ENCODE measurements around the gene SCAMP3. TPM values are rescaled to one million over a fixed set of nuclear protein-coding genes. Genes with fewer than 3 reads are reported as not detected.

SCAMP3 gene
- total RNA-seq, 1 donor from 2014 or later = 54.9 TPM

DNA sequence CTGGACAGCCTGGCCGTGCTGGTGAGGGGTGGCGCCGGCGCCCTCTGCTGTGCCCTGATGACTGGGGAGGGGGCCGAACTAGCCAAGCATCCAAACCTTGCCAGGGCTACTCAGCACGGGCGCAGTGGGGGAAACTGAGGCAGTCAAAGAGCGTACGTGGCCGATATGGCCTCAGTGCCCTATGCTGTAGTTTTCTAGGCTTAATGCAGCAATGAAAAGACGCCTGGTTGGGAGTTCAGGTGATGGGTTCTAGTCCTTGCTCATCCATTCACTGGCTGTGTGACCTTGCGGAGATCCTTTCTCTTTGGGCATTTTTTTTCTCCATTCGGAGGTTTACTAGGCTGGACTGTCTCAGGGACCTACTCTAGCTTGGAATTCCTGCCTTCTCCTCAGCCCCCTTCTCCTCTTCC, 52.8 kb downstream of the SCAMP3 start:
- Mint-ChIP-seq H3K36me3 (ENCODE audit: low read depth, unreplicated experiment) (peaks cover 9% of the 10 kb centered on the region), H3K27ac (ENCODE audit: unreplicated experiment) (peak overlapping the region; percentile 99), H3K4me3 (ENCODE audit: unreplicated experiment) (peak overlapping the region; percentile 96), H3K27me3 (ENCODE audit: unreplicated experiment) (peaks cover 21% of the 10 kb centered on the region), H3K9me3 (ENCODE audit: unreplicated experiment) (no peaks in the 10 kb centered on the region), H3K4me1 (ENCODE audit: unreplicated experiment) (peaks cover 31% of the 10 kb centered on the region)
- TF ChIP-seq, protein P1, sequence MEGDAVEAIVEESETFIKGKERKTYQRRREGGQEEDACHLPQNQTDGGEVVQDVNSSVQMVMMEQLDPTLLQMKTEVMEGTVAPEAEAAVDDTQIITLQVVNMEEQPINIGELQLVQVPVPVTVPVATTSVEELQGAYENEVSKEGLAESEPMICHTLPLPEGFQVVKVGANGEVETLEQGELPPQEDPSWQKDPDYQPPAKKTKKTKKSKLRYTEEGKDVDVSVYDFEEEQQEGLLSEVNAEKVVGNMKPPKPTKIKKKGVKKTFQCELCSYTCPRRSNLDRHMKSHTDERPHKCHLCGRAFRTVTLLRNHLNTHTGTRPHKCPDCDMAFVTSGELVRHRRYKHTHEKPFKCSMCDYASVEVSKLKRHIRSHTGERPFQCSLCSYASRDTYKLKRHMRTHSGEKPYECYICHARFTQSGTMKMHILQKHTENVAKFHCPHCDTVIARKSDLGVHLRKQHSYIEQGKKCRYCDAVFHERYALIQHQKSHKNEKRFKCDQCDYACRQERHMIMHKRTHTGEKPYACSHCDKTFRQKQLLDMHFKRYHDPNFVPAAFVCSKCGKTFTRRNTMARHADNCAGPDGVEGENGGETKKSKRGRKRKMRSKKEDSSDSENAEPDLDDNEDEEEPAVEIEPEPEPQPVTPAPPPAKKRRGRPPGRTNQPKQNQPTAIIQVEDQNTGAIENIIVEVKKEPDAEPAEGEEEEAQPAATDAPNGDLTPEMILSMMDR (IDR thresholded peaks at IDR 0.05; ENCODE audit: unreplicated experiment) = no peak
- DNase-seq (ENCODE audit: low spot score) = no peak

DNA sequence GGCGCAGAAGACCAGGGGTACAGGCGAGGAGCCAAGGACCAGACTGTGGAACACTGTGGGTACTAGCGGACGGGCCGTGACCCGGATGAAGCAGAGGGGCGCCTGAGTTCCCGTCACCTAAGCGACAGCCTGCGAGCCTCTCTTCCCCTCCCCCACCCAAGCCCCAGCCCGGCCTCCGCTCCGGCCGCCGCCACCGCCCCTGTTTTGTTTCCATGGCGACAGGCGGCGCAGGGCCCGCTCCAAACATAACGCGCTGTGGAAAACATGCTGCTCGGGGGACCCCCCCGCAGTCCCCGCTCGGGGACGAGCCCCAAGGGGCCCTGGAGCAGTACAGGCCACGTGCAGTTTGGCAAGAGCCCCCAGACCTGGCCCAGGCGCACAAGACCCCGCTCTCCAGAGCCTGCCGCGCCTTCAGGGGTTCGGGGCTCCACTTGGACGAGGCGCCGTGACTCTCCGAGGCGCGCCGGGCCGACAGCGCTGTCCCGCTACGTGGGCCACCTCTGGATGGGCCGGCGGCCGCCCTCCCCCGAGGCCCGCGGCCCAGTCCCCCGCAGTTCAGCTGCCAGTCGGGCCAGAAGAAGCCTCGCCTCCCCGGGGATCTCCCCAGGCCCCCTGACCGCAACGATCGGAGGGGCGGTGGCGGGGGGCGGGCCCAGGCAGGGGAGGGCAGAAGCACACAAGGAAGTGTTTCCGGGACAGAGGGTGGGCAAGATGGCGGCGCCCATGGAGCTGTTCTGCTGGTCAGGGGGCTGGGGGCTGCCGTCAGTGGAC, 53.4 kb downstream of the SCAMP3 start, which contains the start of gene MTX1:
MTX1 (plus strand) TSS at position 155 of the 771 bp plus-strand sequence; CDS start at position 265, 110 bp downstream.
- DNase-seq (ENCODE audit: low spot score) = peak; percentile 91
- peaks cover 21% of the 10 kb centered on the region for H3K27me3 Mint-ChIP-seq (ENCODE audit: unreplicated experiment)
- H3K9me3 Mint-ChIP-seq (ENCODE audit: unreplicated experiment) = no peaks in the 10 kb centered on the region
- TF ChIP-seq, protein P1 (IDR thresholded peaks at IDR 0.05; ENCODE audit: unreplicated experiment) = no peak
- peak within 1 kb of the TSS; percentile 96 for H3K4me3 Mint-ChIP-seq (ENCODE audit: unreplicated experiment)
- peaks cover 31% of the 10 kb centered on the region for H3K4me1 Mint-ChIP-seq (ENCODE audit: unreplicated experiment)
- H3K36me3 Mint-ChIP-seq (ENCODE audit: low read depth, unreplicated experiment) = peaks cover 9% of the 10 kb centered on the region
- peak within 1 kb of the TSS; percentile 99 for H3K27ac Mint-ChIP-seq (ENCODE audit: unreplicated experiment)

DNA sequence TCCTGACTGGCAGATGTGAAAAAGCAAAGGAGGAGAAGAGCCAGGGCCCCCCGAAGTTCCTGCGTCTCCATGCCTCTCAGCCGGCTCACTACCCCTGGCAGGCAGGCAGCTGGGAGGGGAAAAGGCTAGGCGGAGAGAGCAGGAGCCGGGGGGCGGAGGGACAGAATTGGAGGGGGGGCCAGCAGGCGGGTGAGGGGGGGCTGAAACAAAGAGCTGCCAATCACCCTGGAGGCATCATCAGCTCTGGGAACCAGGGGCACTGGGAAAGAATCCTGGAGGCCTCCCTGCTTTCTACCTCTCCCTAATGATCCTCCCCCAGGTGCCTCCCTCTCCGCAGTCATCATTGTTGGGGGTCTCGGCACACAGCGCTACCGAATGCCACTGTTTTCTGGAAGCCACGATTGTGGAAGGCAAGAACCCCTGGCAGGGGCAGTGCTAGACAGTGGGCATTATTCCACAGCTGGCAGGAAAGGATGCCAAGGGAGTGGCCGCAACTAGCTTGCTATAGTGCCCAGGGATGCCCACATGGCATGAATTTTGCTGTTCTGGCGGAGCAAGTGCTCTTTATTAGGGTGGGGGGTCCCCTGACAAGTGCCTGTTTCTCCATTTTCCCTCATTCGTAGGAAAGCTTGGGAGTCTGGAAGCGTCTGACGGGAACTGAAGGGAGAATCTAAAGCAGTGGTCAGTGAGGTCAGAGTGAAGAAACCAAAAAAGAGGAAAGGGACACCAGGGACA, 54.2 kb downstream of the SCAMP3 start, which contains the start of gene THBS3:
THBS3 (minus strand) TSS at position 92 of the 735 bp plus-strand sequence; CDS start at position 71, 21 bp downstream.
- Mint-ChIP-seq H3K4me3 (ENCODE audit: unreplicated experiment) (peak within 1 kb of the TSS; percentile 95), H3K27me3 (ENCODE audit: unreplicated experiment) (peaks cover 21% of the 10 kb centered on the region), H3K27ac (ENCODE audit: unreplicated experiment) (peak within 1 kb of the TSS; percentile 99), H3K9me3 (ENCODE audit: unreplicated experiment) (no peaks in the 10 kb centered on the region), H3K36me3 (ENCODE audit: low read depth, unreplicated experiment) (peaks cover 13% of the 10 kb centered on the region), H3K4me1 (ENCODE audit: unreplicated experiment) (peaks cover 31% of the 10 kb centered on the region)
- DNase-seq (ENCODE audit: low spot score) = no peak
- TF ChIP-seq, protein P1 (IDR thresholded peaks at IDR 0.05; ENCODE audit: unreplicated experiment) = no peak

DNA sequence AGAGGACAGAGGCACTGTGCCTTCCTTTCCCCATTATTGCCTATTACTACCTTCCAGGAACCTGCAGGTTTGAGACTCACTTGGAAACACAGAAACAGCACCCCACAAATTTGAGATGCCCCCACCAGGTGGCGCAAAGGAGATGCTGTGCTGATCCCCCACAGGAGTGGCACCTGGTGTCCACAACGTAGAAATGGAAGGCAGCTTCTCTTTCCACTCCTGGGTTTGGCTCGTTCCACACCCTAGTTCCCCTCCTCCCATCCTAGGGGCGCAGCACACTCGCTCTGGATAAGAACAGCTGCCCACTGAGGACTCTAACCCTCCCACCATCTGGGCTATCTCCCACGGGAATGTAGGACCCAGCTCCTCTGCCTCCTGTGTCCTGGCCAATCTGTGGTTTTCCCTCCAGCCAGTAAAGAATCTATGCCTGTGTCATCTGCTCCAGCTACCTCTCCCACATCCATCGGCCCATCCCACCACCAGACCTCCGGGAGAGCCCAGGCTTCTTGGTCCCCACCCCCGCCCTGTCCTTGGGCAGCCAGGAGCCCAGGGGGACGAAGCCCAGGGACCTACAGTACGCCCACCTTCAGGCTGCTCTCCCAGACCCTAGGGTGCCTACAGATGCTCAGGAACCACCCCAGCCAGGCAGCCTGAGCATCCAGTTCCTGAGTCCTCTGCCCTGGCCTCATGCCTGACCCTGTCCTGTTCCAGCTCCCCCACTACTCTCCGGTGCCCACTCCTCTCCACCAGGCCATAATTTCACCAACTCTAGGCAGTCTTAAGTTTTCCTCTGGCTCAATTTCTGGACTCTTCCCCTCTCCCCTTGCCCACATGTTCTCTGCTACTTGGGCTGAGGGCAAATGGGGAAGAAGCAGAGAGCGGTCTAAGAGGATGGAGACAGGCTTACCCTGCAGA, 55.0 kb downstream of the SCAMP3 start:
- peaks cover 13% of the 10 kb centered on the region for H3K36me3 Mint-ChIP-seq (ENCODE audit: low read depth, unreplicated experiment)
- H3K4me3 Mint-ChIP-seq (ENCODE audit: unreplicated experiment) = peak overlapping the region; percentile 83
- peaks cover 21% of the 10 kb centered on the region for H3K27me3 Mint-ChIP-seq (ENCODE audit: unreplicated experiment)
- TF ChIP-seq, protein P1 (IDR thresholded peaks at IDR 0.05; ENCODE audit: unreplicated experiment) = peak; percentile 83
- DNase-seq (ENCODE audit: low spot score) = peak; percentile 89
- H3K27ac Mint-ChIP-seq (ENCODE audit: unreplicated experiment) = peak overlapping the region; percentile 90
- H3K9me3 Mint-ChIP-seq (ENCODE audit: unreplicated experiment) = no peaks in the 10 kb centered on the region
- peaks cover 31% of the 10 kb centered on the region for H3K4me1 Mint-ChIP-seq (ENCODE audit: unreplicated experiment)

Other genes starting within 250 kb of the SCAMP3 start
- gene DCST2, start 228.6 kb downstream of the SCAMP3 start, total RNA-seq (ENCODE audit: unreplicated experiment) = 2.8 TPM
- not detected for gene DCST1, start 228.5 kb downstream of the SCAMP3 start, total RNA-seq (ENCODE audit: unreplicated experiment)
- gene ADAM15, start 211.0 kb downstream of the SCAMP3 start, total RNA-seq (ENCODE audit: unreplicated experiment) = 382 TPM
- gene EFNA4, start 198.6 kb downstream of the SCAMP3 start, total RNA-seq (ENCODE audit: unreplicated experiment) = 25.2 TPM
- gene EFNA3, start 183.5 kb downstream of the SCAMP3 start, total RNA-seq (ENCODE audit: unreplicated experiment) = 9.6 TPM
- 413 TPM for gene EFNA1, start 134.5 kb downstream of the SCAMP3 start, total RNA-seq (ENCODE audit: unreplicated experiment)
- 43.9 TPM for gene SLC50A1, start 126.5 kb downstream of the SCAMP3 start, total RNA-seq (ENCODE audit: unreplicated experiment)
- gene DPM3, start 121.8 kb downstream of the SCAMP3 start, total RNA-seq (ENCODE audit: unreplicated experiment) = 39.2 TPM
- gene KRTCAP2, start 89.1 kb downstream of the SCAMP3 start, total RNA-seq (ENCODE audit: unreplicated experiment) = 173 TPM
- 8.5 TPM for gene TRIM46, start 88.5 kb downstream of the SCAMP3 start, total RNA-seq (ENCODE audit: unreplicated experiment)
- 35.5 TPM for gene THBS3, start 54.5 kb downstream of the SCAMP3 start, total RNA-seq (ENCODE audit: unreplicated experiment)
- 38.8 TPM for gene MTX1, start 53.7 kb downstream of the SCAMP3 start, total RNA-seq (ENCODE audit: unreplicated experiment)
- 54.1 TPM for gene ENTREP3, start 6.9 kb downstream of the SCAMP3 start, total RNA-seq (ENCODE audit: unreplicated experiment)
- 62.8 TPM for gene CLK2, start 11.1 kb upstream of the SCAMP3 start, total RNA-seq (ENCODE audit: unreplicated experiment)
- 7.3 TPM for gene HCN3, start 15.1 kb upstream of the SCAMP3 start, total RNA-seq (ENCODE audit: unreplicated experiment)
- not detected for gene PKLR, start 39.1 kb upstream of the SCAMP3 start, total RNA-seq (ENCODE audit: unreplicated experiment)
- 540 TPM for gene FDPS, start 46.5 kb upstream of the SCAMP3 start, total RNA-seq (ENCODE audit: unreplicated experiment)
- 67.1 TPM for gene RUSC1, start 58.5 kb upstream of the SCAMP3 start, total RNA-seq (ENCODE audit: unreplicated experiment)

Measured in endothelial cell (in vitro differentiated cells).